Measurements from ENCODE around the gene SDK1.

The SDK1 gene

GRCh38 chr7:3594901-3595300, 293.8 kb downstream of the SDK1 start:
- DNase-seq: no peak

DNA sequence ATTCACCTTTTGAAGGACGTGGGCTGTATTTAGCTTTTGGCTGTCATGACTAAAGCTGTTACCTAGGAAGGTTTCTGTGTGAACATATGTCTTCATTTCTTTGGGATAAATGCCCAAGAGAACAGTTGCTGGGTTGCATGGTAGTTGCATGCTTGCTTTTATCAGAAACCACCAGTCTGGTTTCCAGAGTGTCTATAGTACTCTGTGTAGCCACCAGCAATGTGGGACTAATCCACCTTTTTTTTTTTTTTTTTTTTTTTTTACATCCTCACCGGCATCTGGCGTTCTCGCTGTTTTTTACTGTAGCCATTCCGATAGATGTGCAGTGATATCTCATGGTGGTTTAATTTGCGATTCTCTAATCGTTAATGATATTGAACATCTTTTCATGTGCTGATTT, 297.8 kb downstream of the SDK1 start:
- DNase-seq: no peak

DNA sequence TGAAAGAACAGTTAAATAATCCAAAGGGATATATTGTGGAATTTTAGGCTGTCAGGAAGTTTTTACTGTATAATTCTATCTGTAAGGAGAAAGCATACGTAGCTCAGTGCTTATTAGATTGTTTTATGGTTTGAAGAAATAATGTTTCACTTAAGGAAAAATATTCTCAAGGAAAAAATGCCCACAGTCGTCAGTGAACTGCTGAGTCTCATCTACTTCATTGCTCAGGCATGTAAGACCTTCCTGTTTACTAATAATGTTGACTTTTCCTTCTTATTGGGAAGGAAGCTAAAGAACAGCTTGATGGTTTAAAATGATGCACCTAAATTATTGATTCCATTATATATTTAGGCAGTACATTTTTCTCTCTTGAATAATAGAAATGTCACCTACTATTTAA, 304.2 kb downstream of the SDK1 start:
- DNase-seq: no peak

- no peak for DNase-seq
Measured at GRCh38 chr7:3606436-3606835, 305.4 kb downstream of the SDK1 start.

DNA sequence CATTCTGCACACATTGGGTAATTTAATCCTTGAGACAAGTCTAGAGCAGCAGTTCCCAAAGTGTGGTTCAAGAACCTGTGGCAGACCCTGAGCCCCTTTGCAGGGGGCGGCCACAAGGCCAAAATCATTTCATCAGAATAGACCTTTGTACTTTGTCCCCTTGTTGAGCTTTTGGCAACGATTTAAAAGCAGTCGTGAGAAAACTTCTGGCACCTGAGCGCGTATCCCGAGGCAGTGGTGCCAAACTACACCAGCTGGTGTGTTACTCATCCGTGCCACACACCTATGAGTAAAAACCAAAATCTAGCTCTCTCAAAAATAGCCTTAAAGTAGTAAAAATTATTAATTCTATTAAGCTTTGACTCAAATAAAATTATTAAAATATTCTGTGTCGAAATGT, 306.8 kb downstream of the SDK1 start:
- DNase-seq: no peak

DNA sequence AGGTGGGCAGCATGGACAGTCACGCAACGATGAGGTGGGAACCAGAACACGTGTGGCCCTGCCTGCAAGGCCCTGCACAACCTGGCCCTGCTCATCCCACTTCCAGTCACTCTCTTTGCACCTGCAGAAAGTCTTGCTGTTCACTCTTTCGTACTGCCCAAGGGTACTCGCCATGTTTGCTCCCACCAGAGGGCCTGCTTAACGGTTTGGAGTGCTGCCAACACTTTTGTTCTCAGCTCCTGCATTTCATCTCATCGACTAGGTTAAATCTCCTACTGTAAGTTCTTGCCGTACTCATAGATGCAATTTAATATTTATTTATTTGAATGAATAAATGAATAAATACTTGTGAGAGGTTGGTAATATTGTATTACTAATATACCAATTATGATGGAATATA, 315.3 kb downstream of the SDK1 start:
- no peak for DNase-seq

DNA sequence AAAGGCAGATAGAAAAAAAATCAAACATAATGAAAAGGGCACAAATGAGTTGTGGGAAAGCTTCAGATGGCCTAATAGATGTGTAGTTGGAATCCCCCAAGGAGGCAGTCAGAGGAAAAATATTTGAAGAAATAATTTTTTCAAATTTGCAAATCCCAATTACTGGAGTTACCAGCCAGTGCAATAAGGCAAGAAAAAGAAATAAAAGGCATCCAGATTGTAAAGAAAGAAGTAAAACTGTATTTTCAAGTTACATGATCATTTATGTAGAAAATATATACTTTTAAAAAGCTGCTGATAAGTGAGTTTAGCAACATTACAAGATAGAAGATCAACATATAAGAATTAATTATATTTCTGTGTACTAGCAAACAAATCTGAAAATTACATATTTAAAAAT, 329.0 kb downstream of the SDK1 start:
- DNase-seq: no peak

DNA sequence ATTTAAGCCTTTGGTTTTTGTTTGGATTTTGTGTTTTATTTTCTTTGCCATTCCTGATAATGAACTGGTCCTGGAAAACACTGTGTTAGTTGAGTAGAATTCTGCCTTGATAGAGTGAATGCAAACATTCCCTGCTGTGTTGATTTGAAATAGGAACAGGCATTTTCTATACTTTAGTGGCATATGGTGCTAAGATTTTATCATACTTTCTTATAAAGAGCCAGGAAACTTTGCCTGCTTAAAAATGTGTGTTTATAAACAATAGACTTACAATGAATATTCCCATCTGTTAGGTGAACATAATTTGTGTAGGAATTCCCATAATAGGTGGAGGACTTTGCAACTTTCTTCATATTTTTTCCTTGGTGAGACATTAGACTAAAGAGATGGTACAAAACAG, 333.3 kb downstream of the SDK1 start:
- no peak for DNase-seq

DNA sequence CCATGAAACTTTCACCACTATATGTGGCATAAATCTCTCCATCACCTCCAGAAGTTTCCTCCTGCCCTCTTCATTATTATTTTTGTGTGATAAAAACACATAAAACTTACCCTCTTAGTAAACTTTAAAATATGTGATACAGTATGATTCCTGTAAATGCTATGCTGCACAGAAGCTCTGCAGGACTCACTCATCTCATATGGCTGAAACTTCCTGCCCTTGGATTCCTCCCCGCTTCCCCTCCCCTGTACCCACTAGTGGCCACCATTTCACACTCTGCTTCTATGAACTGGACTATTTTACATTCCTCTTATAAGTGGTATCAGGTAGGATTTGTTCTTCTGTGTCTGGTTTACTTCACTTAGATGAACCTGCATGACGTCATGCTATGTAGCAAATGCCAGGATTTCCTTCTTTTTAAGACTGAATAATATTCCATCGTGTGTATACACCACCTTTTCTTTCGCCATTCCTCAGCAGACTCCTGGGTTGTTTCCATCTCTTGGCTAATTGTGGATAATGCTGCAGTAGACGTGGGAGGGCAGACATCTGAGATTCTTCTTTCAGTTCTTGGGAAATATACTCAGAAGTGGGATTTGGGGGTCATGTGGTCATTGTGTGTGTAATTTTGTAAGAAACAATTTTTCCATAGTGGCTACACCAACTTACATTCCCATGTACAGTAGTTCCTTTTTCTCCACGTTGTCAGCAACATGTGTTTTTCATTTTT, 335.2 kb downstream of the SDK1 start:
- no peak for DNase-seq

- DNase-seq: no peak
Measured at GRCh38 chr7:3639253-3639652, 338.2 kb downstream of the SDK1 start.

DNA sequence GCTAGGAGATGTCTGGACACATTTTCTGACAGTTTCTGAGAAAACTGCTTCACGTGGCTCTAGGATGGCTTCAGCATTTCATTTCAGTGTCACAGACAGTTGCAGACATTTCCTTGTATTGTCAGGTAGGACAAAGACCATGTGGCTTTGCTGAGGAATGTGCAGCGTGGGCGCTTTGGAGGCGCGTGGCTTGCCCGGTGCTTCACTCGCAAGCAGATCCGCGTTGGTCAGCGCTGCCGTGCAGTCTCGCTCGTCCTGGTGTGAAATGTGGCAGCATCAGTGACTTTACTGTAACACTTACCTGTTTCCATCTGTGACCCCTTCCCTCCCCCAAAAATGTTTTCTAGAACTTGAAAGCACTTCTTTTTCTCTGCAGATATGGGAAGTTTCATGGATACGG, 340.5 kb downstream of the SDK1 start:
- DNase-seq: no peak

DNA sequence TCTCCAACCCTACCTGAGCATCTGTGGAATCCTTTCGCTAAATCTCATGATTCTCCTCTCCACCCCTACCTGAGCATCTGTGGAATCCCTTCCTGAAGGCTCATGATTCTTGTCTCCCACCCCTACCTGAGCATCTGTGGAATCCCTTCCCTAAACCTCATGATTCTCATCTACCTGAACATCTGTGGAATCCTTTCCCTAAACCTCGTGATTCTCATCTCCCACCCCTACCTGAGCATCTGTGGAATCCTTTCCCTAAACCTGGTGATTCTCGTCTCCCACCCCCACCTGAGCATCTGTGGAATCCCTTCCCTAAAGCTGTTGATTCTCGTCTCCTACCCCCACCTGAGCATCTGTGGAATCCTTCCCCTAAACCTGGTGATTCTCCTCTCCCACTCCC, 342.0 kb downstream of the SDK1 start:
- DNase-seq: no peak

DNA sequence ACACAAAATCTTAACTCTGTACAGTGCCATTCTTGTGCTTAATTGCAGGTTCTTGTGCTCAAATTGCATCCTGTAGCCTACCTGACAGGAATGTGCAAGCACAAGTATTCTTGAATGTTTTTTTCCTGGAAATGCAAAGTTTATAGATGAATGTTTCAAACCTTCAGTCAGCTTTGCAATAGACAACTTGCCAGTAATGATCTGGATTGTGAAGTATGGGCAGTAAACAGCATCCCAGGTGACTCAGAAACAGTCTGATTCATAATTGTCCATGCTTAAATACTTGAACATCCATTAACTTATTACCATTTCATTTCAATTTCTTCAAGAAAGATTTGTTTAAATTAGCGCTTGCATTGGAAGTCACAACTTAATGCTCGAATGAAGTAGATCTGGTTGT, 347.2 kb downstream of the SDK1 start:
- no peak for DNase-seq

GRCh38 chr7:3649250-3649649, 348.2 kb downstream of the SDK1 start:
- no peak for DNase-seq

DNA sequence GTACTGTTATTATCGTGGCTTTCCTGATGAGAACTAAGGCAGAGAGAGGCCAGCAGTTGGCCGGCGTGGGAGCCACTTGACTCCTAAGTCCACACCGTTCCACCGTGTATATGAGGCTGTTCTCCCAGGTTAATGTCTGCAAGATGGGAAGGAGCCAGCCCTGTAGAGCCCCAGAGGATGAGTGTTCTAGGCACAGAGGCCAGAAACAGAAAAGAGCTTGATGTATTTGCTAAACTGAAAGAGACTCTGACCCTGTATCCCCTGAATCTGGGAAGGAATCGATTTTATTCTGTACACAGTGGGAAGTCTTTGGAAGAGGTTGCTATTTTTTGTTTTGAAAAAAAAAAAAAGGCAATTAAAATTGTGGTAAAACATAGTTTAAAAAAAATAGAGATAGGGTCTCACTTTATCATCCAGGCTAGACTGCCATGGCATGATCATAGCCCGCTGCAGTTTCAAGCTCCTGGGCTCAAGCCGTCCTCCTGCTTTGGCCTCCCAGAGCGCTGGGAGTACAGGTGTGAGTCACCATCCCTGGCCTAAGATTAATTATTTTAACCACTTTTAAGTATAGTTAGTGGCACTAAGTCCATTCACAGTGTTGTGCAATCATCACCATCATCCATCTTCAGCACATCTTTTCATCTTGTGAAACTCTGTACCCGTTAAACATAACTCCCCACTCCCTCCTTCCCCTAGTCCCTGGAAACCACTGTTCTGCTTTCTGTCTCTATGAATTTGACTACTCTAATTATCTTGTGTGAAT, 348.8 kb downstream of the SDK1 start:
- DNase-seq: no peak

GRCh38 chr7:3650844-3651243, 349.8 kb downstream of the SDK1 start:
- DNase-seq: no peak

DNA sequence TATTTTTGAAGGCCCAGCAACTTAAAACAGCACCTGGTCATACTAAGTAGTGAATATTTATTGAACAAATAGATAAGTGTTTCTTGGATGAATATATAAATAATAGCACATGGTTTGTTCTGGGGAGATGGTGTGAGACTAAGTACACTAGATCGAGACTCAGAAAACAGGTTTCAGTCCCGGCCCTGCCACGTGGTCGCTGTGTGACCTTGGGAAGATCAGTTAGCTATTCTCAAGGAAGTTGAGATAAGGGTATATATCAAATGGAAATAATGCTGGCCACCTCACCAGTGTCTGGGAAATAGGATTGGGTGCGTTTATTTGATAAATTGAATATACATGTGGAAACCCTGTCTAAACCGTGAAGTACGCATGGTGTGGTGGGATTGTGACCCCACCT, 354.6 kb downstream of the SDK1 start:
- no peak for DNase-seq

- DNase-seq: no peak
Measured at GRCh38 chr7:3657206-3657605, 356.2 kb downstream of the SDK1 start.

DNA sequence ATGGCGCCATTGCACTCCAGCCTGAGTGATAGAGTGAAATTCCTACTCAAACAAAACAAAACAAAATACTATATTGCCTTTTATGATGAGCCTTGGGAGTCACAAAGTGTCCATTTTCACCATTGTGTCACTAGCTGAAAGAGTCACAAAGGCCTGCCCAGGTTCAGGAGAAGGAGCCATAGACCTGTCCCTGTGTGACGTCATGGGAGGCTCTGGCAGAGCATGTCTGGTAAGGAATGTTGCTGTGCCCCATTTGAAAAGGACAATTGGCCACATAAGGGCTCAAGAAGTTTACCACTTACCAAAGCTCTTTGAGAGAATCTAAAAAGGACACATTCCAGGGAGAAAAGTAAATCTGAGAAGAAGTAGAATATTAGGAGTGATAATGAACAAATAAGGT, 367.7 kb downstream of the SDK1 start:
- DNase-seq: no peak

DNA sequence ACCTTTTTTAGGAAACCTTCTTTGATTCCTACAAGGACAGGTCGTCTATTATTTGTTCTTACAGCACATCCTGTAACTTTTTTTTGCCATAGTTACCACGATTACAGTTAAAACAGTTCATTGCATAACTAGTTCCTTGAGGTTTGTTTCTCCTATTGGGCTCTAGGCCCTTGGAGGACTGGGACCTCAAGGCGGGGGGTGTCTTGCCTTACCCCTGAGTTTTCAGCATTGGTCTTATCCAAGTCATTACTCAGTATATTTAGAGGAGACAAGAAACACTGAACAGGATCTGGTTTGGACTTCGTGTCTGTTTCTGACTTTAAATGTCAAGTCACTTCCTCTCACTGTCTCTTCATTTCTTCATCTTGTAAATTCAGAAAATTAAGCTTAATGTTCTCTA, 369.8 kb downstream of the SDK1 start:
- DNase-seq: no peak

GRCh38 chr7:3673524-3673923, 372.5 kb downstream of the SDK1 start:
- DNase-seq: peak; percentile 8

DNA sequence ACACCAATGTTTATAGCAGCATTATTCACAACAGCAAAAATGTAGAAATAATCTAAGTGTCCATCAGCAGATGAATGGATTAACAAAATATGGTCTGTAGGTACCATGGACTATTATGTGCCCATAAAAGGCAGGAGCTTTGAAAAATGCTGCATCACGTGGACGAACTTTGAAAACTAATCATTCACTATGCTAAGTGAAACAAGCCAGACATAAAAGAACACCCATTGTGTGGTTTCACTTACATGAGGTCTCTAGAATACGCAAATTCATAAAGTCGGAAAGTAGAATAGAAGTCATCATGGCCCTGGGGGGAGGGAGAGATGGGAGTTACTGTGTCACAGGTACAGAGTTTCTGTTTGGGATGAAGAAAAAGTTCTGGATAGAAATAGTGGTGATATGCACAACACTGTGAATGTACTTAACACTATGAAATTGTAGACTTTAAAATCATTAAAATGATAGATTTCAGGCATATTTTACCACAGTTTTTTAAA, 377.3 kb downstream of the SDK1 start:
- DNase-seq: no peak

GRCh38 chr7:3682028-3682710, 381.1 kb downstream of the SDK1 start:
- DNase-seq: no peak
